Panc1 (cell line): Measurements from ENCODE around the gene ARHGEF26. TPM values are rescaled to one million over a fixed set of nuclear protein-coding genes. Genes with fewer than 3 reads are reported as not detected.

ENCODE experiments used
- ATAC-seq: fragments of 200-7000 bp; cut with Tn5 transposase; 2 replicates; pipeline ENCODE4 v1.9.1; 2020; ENCODE audit warnings: mild to moderate bottlenecking, moderate library complexity
- BruUV-seq: library from RNA; stranded (reverse); fragments of 400-500 nt; replicated peaks from 2 replicates; lab custom pipeline; 2021; lab: Mats Ljungman, UMichigan
- CTCF ChIA-PET: fragments of 300-600 bp; sonication (Branson Sonifier 250); formaldehyde crosslinking; loops from one replicate; lab custom pipeline; 2022; ENCODE audit warnings: antibody characterized with exemption; lab: Charles Lee
- POLR2A ChIA-PET: fragments of 300-600 bp; sonication (Branson Sonifier 250); formaldehyde crosslinking; loops from one replicate; lab custom pipeline; 2022; ENCODE audit warnings: antibody characterized with exemption; lab: Charles Lee
- DNase-seq: peaks from one replicate; pipeline ENCODE4 v3.0.0-alpha.2; 2010; ENCODE audit warnings: low read depth, low spot score
- H3K27ac ChIP-seq: 2 replicates; pipeline ENCODE4 v1.5.1; 2011; ENCODE audit warnings: mild to moderate bottlenecking, low read length, inconsistent platforms
- H3K27me3 ChIP-seq: fragments of 200-500 bp; sonication (Bioruptor generic); 2 replicates; pipeline ENCODE4 v1.6.0; 2014; ENCODE audit warnings: low read length, inconsistent platforms; ENCODE audit not compliant: control insufficient read depth, insufficient read depth
- H3K36me3 ChIP-seq: fragments of 200-500 bp; sonication (Bioruptor generic); 2 replicates; pipeline ENCODE4 v1.5.1; 2014; ENCODE audit warnings: inconsistent platforms, mild to moderate bottlenecking, low read length, moderate library complexity; ENCODE audit not compliant: control insufficient read depth, insufficient read depth
- H3K4me1 ChIP-seq: 2 replicates; pipeline ENCODE4 v1.5.1; 2011; ENCODE audit warnings: inconsistent platforms, mild to moderate bottlenecking, low read length, moderate library complexity; ENCODE audit not compliant: control insufficient read depth, insufficient read depth
- H3K4me3 ChIP-seq, 2 experiments: 2 replicates each; pipeline ENCODE4 v1.5.1; 2011 to 2012; ENCODE audit warnings: low read depth in 2 of 2, low read length in 2 of 2, mild to moderate bottlenecking in 2 of 2, inconsistent platforms in 1 of 2, moderate library complexity in 1 of 2
- H3K9me3 ChIP-seq: fragments of 200-500 bp; sonication (Bioruptor generic); 2 replicates; pipeline ENCODE4 v1.5.1; 2014; ENCODE audit warnings: low read depth, mild to moderate bottlenecking, inconsistent platforms, low read length, moderate library complexity; ENCODE audit not compliant: control insufficient read depth, insufficient read depth
- CTCF ChIP-seq: fragments of 450-650 bp; IDR thresholded peaks from 2 replicates; pipeline ENCODE4 v1.5.1; 2017; ENCODE audit warnings: mild to moderate bottlenecking
- POLR2AphosphoS5 ChIP-seq: IDR thresholded peaks from 2 replicates; pipeline ENCODE4 v1.6.1; 2012; ENCODE audit warnings: mild to moderate bottlenecking, low read depth, low read length, moderate library complexity
- REST ChIP-seq, 2 experiments: IDR thresholded peaks; 2 replicates each; pipeline ENCODE4 v1.6.1; 2011 to 2012; ENCODE audit warnings: low read depth in 2 of 2, control low read depth in 1 of 2, low read length in 1 of 2, mild to moderate bottlenecking in 1 of 2, moderate library complexity in 1 of 2; ENCODE audit not compliant: insufficient read depth in 1 of 2
- SIN3A ChIP-seq: IDR thresholded peaks from 2 replicates; pipeline ENCODE4 v1.6.1; 2012; ENCODE audit warnings: low read depth, mild to moderate bottlenecking, low read length, moderate library complexity, borderline replicate concordance; ENCODE audit not compliant: insufficient read depth
- TCF7L2 ChIP-seq: IDR thresholded peaks from 2 replicates; pipeline ENCODE4 v1.6.1; 2011; ENCODE audit warnings: mild to moderate bottlenecking, low read depth, low read length, inconsistent platforms
- in situ Hi-C: cut with HindIII; loops from 2 replicates; pipeline ENCODE4 v1.10.0; 2016; ENCODE audit warnings: low sequenced_read_pairs, low pct_unique_long_range_greater_than_20kb
- intact Hi-C: fragments of 100-400 bp; cut with micrococcal nuclease; formaldehyde crosslinking; loops from one replicate; pipeline ENCODE4 v1.10.0; 2022; ENCODE audit not compliant: unreplicated experiment
- total RNA-seq: library from RNA; stranded (reverse); gene quantifications from one replicate; pipeline ENCODE4 v1.2.1, GENCODE V29; 2021; ENCODE audit not compliant: unreplicated experiment

ARHGEF26 gene
- total RNA-seq, 1 experiment from 2014 or later, result 2.0 TPM

GRCh38 chr3:154111365-154111935 is 9.7 kb upstream of the ARHGEF26 start:
- Histone ChIP-seq H3K9me3 (no peaks in the 10 kb centered on the region), H3K4me3 (no peak overlapping the region), H3K27me3 (peaks cover 3% of the 10 kb centered on the region), H3K4me1 (no peaks in the 10 kb centered on the region), H3K36me3 (no peaks in the 10 kb centered on the region), H3K27ac (no peak overlapping the region)
- intact Hi-C loops (no loop called here), in situ Hi-C loops (no loop called here)
- ChIA-PET CTCF (no interaction called here), POLR2A (no interaction called here)
- TF ChIP-seq TCF7L2, result no peak
- no peak for TF ChIP-seq POLR2AphosphoS5
- TF ChIP-seq SIN3A, result no peak
- DNase-seq (no peak), ATAC-seq (no peak)
- no TSS peak for BruUV-seq

- no peak for ATAC-seq
- ChIA-PET POLR2A (no interaction called here), CTCF (no interaction called here)
- in situ Hi-C loops (no loop called here), intact Hi-C loops (no loop called here)
- BruUV-seq, result no TSS peak
- peaks cover 3% of the 10 kb centered on the region for H3K27me3 ChIP-seq
- H3K36me3 ChIP-seq, result no peaks in the 10 kb centered on the region
- H3K4me1 ChIP-seq, result no peaks in the 10 kb centered on the region
- no peak for DNase-seq
- TF ChIP-seq REST (IDR thresholded peaks at IDR 0.05; ENCODE audit: insufficient read depth in 1 of 2, low read depth in 2 of 2, low read length in 1 of 2) (no peak), SIN3A (no peak), POLR2AphosphoS5 (no peak), CTCF (no peak; the same call in 1 of the 2 replicates)
- H3K27ac ChIP-seq, result no peak overlapping the region
- H3K9me3 ChIP-seq, result no peaks in the 10 kb centered on the region
- no peak overlapping the region for H3K4me3 ChIP-seq
These were observed 8.9 kb upstream of the ARHGEF26 start for GRCh38 chr3:154112146-154112852.

GRCh38 chr3:154113609-154114008 is 7.6 kb upstream of the ARHGEF26 start:
- DNase-seq (no peak), ATAC-seq (no peak)
- no peaks in the 10 kb centered on the region for H3K4me1 ChIP-seq
- H3K36me3 ChIP-seq, result no peaks in the 10 kb centered on the region
- intact Hi-C loops (no loop called here), in situ Hi-C loops (no loop called here)
- H3K9me3 ChIP-seq, result no peaks in the 10 kb centered on the region
- BruUV-seq, result no TSS peak
- ChIA-PET CTCF (no interaction called here), POLR2A (no interaction called here)
- no peak overlapping the region for H3K27ac ChIP-seq
- TF ChIP-seq POLR2AphosphoS5, result no peak
- no peak for TF ChIP-seq CTCF
- TF ChIP-seq TCF7L2, result no peak
- TF ChIP-seq REST (IDR thresholded peaks at IDR 0.05; ENCODE audit: insufficient read depth in 1 of 2, low read depth in 2 of 2, low read length in 1 of 2), result no peak
- TF ChIP-seq SIN3A, result no peak
- H3K4me3 ChIP-seq, result no peak overlapping the region
- peaks cover 7% of the 10 kb centered on the region for H3K27me3 ChIP-seq
